ELF-1 (cell line): ENCODE measurements around the gene CARD11.
"Not testable (repeated sequence)": the region's sequence is repeated elsewhere in the genome, so short reads cannot be mapped to it uniquely, and the experiment has no call there.

Source experiments
- DNase-seq: peaks from one replicate; pipeline ENCODE4 v3.0.0-alpha.2; 2016; ENCODE audit warnings: low read depth, low spot score

The CARD11 gene

GRCh38 chr7:2964208-2964607, 79.5 kb downstream of the CARD11 start:
- no peak for DNase-seq

GRCh38 chr7:2962865-2963264, 80.8 kb downstream of the CARD11 start:
- DNase-seq: no peak

GRCh38 chr7:2959828-2960599, 83.7 kb downstream of the CARD11 start:
- no peak for DNase-seq

GRCh38 chr7:2959103-2959680, 84.5 kb downstream of the CARD11 start:
- DNase-seq: no peak

GRCh38 chr7:2958416-2959102, 85.1 kb downstream of the CARD11 start:
- no peak for DNase-seq

- not testable (repeated sequence) for DNase-seq
These were observed 86.3 kb downstream of the CARD11 start for GRCh38 chr7:2957369-2957727.

- peak; percentile 75 for DNase-seq
These were observed 86.9 kb downstream of the CARD11 start for GRCh38 chr7:2956526-2957368.

- DNase-seq: no peak
These were observed 87.6 kb downstream of the CARD11 start for GRCh38 chr7:2956076-2956475.

GRCh38 chr7:2955269-2955668, 88.4 kb downstream of the CARD11 start:
- DNase-seq: no peak

GRCh38 chr7:2954433-2954853, 89.2 kb downstream of the CARD11 start:
- no peak for DNase-seq

- DNase-seq: no peak
These were observed 89.9 kb downstream of the CARD11 start for GRCh38 chr7:2953588-2954407.

- DNase-seq: no peak
These were observed 90.6 kb downstream of the CARD11 start for GRCh38 chr7:2953099-2953498.

- no peak for DNase-seq
These were observed 91.4 kb downstream of the CARD11 start for GRCh38 chr7:2952316-2952715.

GRCh38 chr7:2950578-2950977, 93.1 kb downstream of the CARD11 start:
- no peak for DNase-seq

GRCh38 chr7:2948749-2949148, 94.9 kb downstream of the CARD11 start:
- DNase-seq: no peak

GRCh38 chr7:2947058-2947780, 96.4 kb downstream of the CARD11 start:
- DNase-seq: no peak

- DNase-seq: no peak
These were observed 98.5 kb downstream of the CARD11 start for GRCh38 chr7:2945171-2945570.

GRCh38 chr7:2944739-2945138, 98.9 kb downstream of the CARD11 start:
- no peak for DNase-seq

GRCh38 chr7:2943851-2944601, 99.6 kb downstream of the CARD11 start:
- no peak for DNase-seq
